HG02885 (cell line): ENCODE results near the gene LTF.
"Not testable (repeated sequence)": the region's sequence is repeated elsewhere in the genome, so short reads cannot be mapped to it uniquely, and the experiment has no call there.

Experiments
- ATAC-seq: cut with Tn5 transposase; IDR thresholded peaks from one replicate; pipeline ENCODE4 v1.9.1; 2021; ENCODE audit warnings: mild to moderate bottlenecking; ENCODE audit not compliant: unreplicated experiment, poor library complexity

The LTF gene

DNA sequence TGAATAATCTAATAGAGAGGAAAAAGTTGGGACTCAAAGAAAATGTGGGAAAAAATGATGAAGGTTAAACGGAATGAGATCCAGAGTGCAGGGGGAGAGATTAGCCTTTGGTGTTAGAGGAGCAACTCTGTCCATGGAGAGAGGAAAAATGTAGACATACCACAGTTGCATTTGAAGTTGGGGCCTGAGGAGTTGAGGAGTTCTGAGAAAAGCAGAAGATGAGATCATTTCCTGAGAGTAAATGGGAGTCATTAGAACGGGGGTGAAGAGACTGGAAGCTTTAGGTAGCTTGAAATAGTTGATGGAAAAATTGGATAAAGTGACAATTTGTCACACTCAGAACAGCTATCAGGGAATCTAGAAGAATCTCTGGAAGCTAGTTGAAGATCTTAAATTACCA, 65.1 kb downstream of the LTF start:
- no peak for ATAC-seq

DNA sequence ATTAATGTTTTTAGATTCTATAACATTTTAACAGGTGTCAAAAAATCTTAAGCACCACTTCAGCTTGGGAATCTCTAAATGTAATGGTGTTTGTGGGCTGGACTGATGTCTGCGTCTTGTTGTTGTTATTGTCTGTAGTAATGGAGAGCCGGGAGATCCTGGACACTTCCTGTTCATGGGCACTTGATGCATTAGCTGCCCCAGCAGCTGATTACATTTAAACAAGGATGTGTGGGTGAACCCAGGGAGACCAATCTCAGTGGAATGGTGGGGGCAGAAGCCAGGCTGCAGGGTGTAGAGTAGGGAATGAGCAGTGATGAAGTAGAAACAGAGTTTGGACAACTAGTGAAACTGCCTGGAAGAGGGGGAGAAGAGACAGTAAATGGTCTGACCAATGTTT, 65.6 kb downstream of the LTF start:
- ATAC-seq = no peak

DNA sequence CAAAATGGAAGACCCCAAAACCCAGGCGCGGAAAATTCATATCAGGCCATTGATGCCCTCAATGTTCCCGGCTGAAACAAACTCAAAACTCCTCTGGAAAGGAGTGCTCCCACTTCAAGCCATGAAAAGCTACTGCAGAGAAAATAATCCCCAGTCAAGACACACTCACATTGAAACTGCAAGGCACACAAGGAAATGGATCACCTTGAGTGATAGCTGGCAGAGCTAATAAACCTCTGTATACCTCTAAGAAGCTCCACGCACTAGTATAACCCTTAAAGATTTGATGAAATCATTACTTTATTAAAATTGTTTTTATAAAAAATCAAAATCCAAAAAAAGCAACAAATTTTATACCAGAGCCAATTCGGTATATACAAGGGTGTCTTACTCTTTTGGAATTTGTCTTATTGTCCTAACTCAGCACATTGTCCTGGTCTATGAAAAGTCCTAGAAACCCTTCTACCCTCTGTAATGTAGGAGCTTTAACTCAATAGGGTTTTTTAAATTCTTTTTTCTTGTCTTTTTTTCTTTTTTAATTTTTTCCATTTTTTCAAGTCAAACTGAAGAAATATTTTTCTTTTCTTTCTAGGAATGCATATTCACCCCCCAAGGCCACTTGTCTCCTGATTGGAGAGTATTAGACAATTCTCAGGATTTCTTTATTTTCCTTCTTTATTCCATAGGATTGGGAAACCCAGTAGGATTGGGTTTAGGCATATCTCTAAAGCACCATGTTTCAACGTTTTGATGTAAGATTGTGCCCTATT, 66.3 kb downstream of the LTF start:
- ATAC-seq = no peak

DNA sequence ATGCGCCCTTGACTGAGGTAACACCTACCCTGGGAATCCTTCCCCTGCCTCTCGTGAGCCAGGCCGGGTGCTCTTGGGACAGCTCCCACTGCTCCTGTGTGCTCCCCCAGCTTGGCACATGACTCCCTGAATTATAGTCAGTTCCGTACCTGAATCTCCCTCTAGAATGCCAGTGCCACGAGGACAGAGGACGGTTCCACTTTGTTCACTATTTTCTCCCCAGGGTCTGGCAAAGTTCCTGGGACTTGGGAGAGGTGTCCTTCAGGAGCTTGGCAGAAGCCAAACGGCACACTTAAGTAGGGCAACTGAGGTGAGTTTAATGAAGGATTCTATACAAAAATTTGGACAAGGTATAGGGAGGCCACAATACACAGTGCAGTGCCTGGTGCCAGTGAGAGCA, 67.6 kb downstream of the LTF start:
- ATAC-seq = no peak

DNA sequence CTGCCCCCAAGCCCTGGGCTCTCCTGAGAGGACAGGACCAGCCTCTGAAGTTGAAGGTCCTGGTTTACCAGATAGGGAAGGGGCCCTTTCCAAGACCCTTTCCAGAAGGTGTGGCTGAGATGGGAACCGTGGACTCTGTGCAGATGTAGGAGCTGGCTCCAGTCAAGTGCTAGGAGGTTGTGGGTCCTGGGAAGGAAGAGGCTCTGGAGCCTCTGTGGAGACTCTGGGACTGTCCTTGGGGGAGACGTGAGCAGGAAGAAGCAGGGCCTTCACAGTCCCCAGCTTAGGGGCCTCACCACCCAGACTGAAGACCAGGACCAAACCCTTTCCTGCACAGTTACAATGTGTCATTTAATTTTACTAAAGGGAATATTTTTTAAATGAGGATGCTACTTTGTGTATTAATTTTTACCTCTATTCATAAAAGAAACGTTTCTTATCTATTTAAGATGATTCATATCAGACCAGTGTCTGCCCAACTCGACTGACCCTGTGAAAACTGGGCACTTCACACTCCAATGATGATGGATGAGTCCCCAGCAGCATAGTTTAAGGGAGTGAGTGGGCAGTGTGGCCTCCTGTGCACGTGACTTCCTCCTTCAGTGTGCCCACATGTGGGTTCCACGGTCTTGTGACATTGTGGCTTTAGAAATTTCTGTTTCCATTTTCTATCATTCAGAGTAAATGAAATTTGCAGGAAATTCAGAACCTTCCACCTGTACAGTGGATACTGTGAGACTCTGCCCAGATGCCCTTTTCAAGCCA, 68.8 kb downstream of the LTF start:
- ATAC-seq = no peak

DNA sequence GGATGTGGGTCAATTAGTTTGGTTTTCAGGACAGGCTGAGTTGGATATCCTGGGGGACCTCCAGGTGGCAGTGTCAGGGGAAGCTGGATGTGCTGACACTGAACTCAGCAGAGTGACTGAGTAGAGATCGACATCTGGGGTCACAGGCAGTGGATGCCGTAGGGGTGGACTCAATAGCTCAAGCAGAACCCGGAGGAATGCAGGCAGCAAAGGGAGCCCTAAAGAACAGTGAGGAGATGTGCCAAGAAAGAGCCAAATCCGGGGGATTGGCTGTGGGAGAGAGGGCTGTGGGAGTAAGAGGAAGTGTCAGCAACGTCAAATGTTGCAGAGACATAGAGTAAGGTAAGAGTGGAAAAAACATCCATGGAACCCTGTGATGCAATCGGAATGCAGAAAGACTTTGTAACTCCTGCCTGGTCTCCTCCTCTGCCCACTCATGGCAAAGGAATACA, 69.5 kb downstream of the LTF start:
- no peak for ATAC-seq

DNA sequence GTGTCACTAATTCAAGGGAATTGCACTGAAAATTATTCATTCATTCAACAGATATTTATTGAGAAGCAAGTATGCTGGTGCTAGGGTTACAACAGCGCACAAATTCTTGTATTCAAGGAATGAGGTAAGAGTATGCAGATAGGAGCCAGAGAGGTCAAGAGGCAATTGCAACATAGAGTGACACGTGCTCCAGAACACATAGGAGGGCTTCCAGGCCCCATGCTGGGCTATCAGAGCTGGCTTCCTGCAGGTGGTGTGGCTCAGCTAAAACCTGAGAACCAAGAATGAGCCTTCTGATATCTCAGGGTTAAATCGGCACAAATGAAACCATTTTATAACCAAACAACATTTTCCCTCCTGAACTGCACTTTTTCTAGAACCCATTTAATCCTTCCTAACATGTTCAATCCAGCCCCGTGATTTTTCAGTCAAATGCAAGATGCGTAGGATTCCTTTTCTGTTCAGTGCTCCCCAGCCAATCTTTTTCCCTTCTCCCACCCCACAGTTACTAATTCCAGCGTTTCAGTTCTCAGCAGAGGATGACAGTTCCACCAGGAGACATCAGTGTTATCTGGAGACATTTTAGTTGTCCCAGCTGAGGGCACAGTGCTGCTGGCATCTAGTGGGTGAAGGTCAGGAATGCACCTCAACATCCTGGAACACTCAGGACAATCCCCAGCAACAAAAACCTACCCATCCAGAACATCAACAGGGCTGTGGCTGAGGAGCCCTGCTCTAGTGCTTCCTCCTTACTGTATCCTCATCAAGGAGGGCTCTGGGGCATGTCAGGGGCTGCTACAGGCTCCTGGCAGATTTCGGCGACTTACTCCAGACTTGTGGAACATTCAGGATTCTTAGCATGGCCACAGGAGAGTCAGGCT, 70.9 kb downstream of the LTF start:
- no peak for ATAC-seq

DNA sequence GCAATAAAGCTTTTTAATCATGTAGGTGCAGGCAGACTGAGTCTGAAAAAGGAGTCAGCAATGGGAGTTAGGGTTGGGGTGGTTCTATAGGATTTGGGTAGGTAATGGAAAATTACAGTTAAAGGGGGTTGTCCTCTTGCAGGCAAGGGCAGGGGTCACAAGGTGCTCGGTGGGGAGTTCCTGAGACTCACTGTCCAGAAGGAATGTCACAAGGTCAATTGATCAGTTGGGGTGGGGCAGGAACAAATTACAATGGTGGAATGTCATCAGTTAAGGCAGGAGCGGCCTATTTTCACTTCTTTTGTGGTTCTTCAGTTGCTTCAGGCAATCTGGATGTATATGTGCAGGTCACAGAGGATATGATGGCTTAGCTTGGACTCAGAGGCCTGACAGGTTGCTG, 71.7 kb downstream of the LTF start:
- no peak for ATAC-seq

DNA sequence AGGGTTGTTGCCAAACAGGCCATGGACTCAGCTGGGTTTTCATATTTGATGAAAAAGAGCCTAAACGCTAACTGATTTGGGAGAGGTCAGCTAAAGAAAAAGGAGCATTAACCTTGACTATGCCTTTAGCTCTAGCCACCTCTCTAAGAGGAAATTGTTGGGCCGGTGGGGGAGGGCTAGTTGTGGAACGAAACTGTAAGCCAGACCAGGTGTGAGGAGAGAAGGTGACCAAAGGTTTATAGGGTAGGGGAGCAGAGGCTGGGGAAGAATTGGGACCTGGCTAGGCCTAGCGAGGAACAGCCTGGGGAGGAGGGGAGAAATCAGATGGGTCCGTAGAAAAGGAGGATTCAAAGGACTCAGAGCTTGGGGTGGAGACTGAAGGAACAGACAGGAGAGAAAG, 73.2 kb downstream of the LTF start:
- ATAC-seq = not testable (repeated sequence)

DNA sequence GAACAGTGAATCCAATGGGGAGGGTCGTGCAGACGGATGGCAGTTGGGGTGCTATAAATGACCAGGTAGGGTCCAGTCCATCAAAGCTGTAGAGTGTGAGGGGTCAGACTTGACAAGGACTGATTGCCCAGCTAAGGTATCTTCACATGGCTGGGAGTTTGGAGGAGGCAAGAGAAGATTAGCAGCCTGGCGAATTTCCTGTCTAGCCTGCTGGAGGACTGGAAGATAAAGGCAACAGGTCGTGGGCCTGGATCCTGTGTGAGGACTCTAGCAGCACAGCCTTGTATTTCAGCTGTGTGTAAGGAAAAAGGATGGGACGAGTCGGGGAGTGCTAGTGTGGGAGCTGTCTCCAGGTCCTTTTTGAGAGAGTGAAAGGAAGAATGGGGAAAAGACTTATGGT, 75.4 kb downstream of the LTF start:
- no peak for ATAC-seq

DNA sequence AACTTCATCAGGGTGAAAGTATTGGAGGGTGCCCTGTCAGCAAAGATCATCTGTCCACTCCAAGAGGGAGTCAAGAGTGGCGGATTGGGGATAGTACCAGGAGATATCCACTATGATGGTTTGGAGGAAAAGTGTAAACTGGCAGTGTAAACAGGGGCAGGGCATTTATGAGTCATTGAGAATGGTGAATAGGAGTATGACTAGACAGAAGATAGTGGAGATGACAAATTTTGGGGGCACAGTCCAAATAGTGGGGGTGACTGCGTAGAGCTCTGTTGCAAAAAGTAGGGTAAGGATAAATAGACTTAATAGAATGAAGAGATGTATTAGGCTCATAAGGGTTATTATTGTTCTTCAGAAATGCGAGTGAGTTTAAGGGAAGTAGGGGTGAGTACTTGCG, 75.9 kb downstream of the LTF start:
- ATAC-seq = not testable (repeated sequence)

DNA sequence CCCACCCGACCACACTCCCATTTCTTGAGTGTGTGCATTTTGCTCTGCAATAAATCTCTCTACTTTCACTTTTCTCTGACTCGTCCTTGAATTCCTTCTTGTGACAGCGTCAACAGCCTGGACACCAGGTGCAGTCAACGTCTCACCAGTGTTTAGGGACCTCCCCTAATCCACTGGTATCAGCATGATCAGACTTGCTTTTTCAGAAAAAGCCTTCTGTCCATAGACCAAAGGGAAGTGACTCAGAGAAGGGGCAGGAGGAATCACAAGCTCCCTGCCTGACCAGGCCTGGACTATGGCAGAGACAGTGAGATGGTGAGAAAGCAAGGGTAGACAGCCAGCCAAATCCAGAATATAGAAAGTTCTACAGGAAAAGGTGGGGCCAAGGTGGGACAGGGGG, 78.5 kb downstream of the LTF start:
- no peak for ATAC-seq
